BE2C (cell line): ENCODE results near the gene TMEM50B.
A peak's percentile ranks its signal among the peaks of the same experiment; 100 is the strongest.

Experiments
- DNase-seq: peaks from one replicate; pipeline ENCODE4 v3.0.0-alpha.2; 2020
- H3K27me3 ChIP-seq: fragments of 250-450 bp; sonication (Bioruptor Pico); 2 replicates; pipeline ENCODE4 v1.5.1; 2020; ENCODE audit warnings: mild to moderate bottlenecking
- H3K36me3 ChIP-seq: fragments of 250-450 bp; sonication (Bioruptor Pico); 2 replicates; pipeline ENCODE4 v1.5.1; 2020; ENCODE audit warnings: mild to moderate bottlenecking
- H3K4me1 ChIP-seq: fragments of 250-450 bp; sonication (Bioruptor Pico); 2 replicates; pipeline ENCODE4 v1.5.1; 2020
- H3K4me3 ChIP-seq: 2 replicates; pipeline ENCODE4 v1.5.1; 2011; ENCODE audit warnings: low read depth, low read length
- H3K9me3 ChIP-seq: fragments of 250-450 bp; sonication (Bioruptor Pico); 2 replicates; pipeline ENCODE4 v1.5.1; 2020
- TF ChIP-seq, protein P1 (sequence below): IDR thresholded peaks from 2 replicates; pipeline ENCODE4 v1.5.1; 2012; ENCODE audit warnings: mild to moderate bottlenecking, low read depth, low read length

TMEM50B gene

DNA sequence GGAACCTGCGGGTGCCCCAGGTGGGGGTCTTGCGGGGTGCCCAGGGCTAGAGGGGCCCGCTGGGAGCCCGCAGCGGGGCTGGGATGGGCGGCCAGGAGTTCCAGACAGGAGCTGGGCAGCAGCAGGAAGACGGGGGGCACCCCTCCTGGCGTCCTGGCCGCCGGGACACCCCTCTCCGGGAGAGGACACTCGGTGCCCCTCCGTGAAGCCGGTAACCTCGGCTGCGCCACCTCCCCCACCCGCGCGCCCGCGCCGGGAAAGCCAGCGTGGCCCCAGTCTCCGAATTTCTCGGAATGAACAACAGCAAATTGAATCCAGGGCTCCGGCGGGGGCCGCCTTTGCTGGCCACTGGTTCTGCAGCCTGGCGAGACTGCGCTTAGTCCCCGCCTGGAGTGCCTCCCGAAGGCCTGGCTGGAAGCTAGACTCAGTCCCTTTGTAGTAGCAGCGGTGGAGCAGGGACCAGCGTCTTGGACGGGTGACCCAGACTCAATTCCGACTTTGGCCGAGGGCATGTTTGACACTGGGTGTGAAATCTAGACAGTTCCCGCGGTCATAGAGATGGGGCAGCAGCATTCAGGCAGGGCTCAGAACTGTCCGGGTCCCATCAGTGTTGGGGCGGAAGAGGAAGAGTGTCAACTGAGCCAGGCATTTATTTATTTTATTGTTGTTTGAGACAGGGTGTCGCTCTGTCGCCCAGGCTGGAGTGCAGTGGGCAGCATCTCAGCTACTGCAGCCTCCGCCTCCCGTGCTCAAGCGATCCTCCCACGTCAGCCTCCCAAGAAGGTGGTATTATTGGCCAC lies 75.8 kb downstream of the TMEM50B start:
- H3K4me3 ChIP-seq, result peak overlapping the region; percentile 75
- H3K9me3 ChIP-seq, result no peaks in the 10 kb centered on the region
- no peaks in the 10 kb centered on the region for H3K27me3 ChIP-seq
- TF ChIP-seq, protein P1, sequence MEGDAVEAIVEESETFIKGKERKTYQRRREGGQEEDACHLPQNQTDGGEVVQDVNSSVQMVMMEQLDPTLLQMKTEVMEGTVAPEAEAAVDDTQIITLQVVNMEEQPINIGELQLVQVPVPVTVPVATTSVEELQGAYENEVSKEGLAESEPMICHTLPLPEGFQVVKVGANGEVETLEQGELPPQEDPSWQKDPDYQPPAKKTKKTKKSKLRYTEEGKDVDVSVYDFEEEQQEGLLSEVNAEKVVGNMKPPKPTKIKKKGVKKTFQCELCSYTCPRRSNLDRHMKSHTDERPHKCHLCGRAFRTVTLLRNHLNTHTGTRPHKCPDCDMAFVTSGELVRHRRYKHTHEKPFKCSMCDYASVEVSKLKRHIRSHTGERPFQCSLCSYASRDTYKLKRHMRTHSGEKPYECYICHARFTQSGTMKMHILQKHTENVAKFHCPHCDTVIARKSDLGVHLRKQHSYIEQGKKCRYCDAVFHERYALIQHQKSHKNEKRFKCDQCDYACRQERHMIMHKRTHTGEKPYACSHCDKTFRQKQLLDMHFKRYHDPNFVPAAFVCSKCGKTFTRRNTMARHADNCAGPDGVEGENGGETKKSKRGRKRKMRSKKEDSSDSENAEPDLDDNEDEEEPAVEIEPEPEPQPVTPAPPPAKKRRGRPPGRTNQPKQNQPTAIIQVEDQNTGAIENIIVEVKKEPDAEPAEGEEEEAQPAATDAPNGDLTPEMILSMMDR, result no peak
- DNase-seq, result peak; percentile 66
- no peaks in the 10 kb centered on the region for H3K4me1 ChIP-seq
- 0 out of 2 replicates have a peak, but pooled peaks cover 2% of the 10 kb centered on the region for H3K36me3 ChIP-seq

GRCh38 chr21:33403128-33403785 lies 76.5 kb downstream of the TMEM50B start, which contains the start of gene IFNGR2:
Gene IFNGR2, plus strand, starts transcription at chr21:33403413. Its CDS starts 131 bp downstream, at chr21:33403544.
- H3K4me3 ChIP-seq, result peak within 1 kb of the TSS; percentile 75
- H3K27me3 ChIP-seq, result no peaks in the 10 kb centered on the region
- H3K9me3 ChIP-seq, result no peaks in the 10 kb centered on the region
- H3K36me3 ChIP-seq, result no peaks in the 10 kb centered on the region
- TF ChIP-seq, protein P1, result no peak
- peak; percentile 43 for DNase-seq
- no peaks in the 10 kb centered on the region for H3K4me1 ChIP-seq

- TF ChIP-seq, protein P1, result no peak
- no peaks in the 10 kb centered on the region for H3K9me3 ChIP-seq
- no peaks in the 10 kb centered on the region for H3K4me1 ChIP-seq
- peak overlapping the region; percentile 49 for H3K4me3 ChIP-seq
- DNase-seq, result no peak
- no peaks in the 10 kb centered on the region for H3K27me3 ChIP-seq
- no peaks in the 10 kb centered on the region for H3K36me3 ChIP-seq
Observed at GRCh38 chr21:33402001-33402979, 77.5 kb downstream of the TMEM50B start.

DNA sequence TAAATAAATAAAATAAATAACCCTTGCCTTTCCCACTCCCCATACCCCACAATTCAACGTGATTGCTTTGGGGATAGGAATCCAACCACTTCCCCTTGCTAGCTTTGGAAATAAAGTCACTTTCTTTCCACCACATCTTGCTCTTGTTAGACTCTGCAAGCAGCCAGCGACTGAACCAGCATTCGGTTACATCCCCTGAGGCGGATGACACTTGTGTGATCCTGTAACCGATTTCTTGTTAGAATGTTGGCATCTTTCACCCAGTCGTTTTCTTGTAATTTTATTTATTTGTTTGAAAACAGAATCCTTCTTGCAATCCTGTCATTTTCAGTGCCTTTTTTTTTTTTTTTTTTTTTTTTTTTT lies 78.2 kb downstream of the TMEM50B start:
- no peaks in the 10 kb centered on the region for H3K9me3 ChIP-seq
- H3K27me3 ChIP-seq, result no peaks in the 10 kb centered on the region
- H3K36me3 ChIP-seq, result no peaks in the 10 kb centered on the region
- H3K4me1 ChIP-seq, result no peaks in the 10 kb centered on the region
- TF ChIP-seq, protein P1, result no peak
- no peak for DNase-seq
- no peak overlapping the region for H3K4me3 ChIP-seq
